Loucy (cell line): Measurements from ENCODE around the gene PACSIN2.

ENCODE experiments used
- H2AFZ ChIP-seq: fragments of 200-600 bp; sonication (generic); 2 replicates; pipeline ENCODE4 v1.6.0; 2016; ENCODE audit warnings: antibody characterized with exemption, mild to moderate bottlenecking, low read length, moderate library complexity
- H3F3A ChIP-seq: fragments of 200-600 bp; 2 replicates; pipeline ENCODE4 v1.6.0; 2016; ENCODE audit warnings: antibody characterized with exemption, low read depth, mild to moderate bottlenecking
- H3K27me3 ChIP-seq: fragments of 200-600 bp; sonication (generic); 2 replicates; pipeline ENCODE4 v1.6.1; 2014; ENCODE audit warnings: low read length, mild to moderate bottlenecking; ENCODE audit not compliant: insufficient read depth, poor library complexity, severe bottlenecking
- H3K36me3 ChIP-seq: fragments of 200-600 bp; sonication (generic); 2 replicates; pipeline ENCODE4 v1.6.1; 2016; ENCODE audit warnings: low read length; ENCODE audit not compliant: insufficient read depth
- H3K4me1 ChIP-seq: fragments of 200-600 bp; sonication (generic); 2 replicates; pipeline ENCODE4 v1.5.1; 2014; ENCODE audit warnings: low read length, mild to moderate bottlenecking; ENCODE audit not compliant: insufficient read depth, poor library complexity, severe bottlenecking
- H3K4me2 ChIP-seq: fragments of 200-600 bp; sonication (generic); 2 replicates; pipeline ENCODE4 v1.6.0; 2014; ENCODE audit warnings: antibody characterized with exemption, low read length, low read depth, mild to moderate bottlenecking; ENCODE audit not compliant: poor library complexity, severe bottlenecking
- H3K4me3 ChIP-seq: fragments of 200-600 bp; sonication (generic); 2 replicates; pipeline ENCODE4 v1.5.1; 2014; ENCODE audit warnings: low read length, mild to moderate bottlenecking, mixed read lengths; ENCODE audit not compliant: poor library complexity, severe bottlenecking
- H3K79me2 ChIP-seq: fragments of 200-600 bp; sonication (generic); 2 replicates; pipeline ENCODE4 v1.6.1; 2014; ENCODE audit warnings: low read length; ENCODE audit not compliant: insufficient read depth
- H3K9ac ChIP-seq: fragments of 200-600 bp; sonication (generic); 2 replicates; pipeline ENCODE4 v1.6.0; 2014; ENCODE audit warnings: mild to moderate bottlenecking, low read depth, low read length, moderate library complexity; ENCODE audit not compliant: poor library complexity, severe bottlenecking
- H3K9me2 ChIP-seq: fragments of 200-600 bp; sonication (generic); replicated peaks from 2 replicates; pipeline ENCODE4 v1.6.1; 2016; ENCODE audit warnings: low read depth, low read length, mixed read lengths
- H3K9me3 ChIP-seq: fragments of 200-600 bp; sonication (generic); 2 replicates; pipeline ENCODE4 v1.6.1; 2014; ENCODE audit warnings: mild to moderate bottlenecking, antibody characterized with exemption, low read length, low read depth; ENCODE audit not compliant: insufficient read depth
- H4K20me1 ChIP-seq: fragments of 200-600 bp; sonication (generic); 2 replicates; pipeline ENCODE4 v1.6.0; 2014; ENCODE audit warnings: antibody characterized with exemption, low read length, mild to moderate bottlenecking; ENCODE audit not compliant: insufficient read depth, poor library complexity, severe bottlenecking
- CTCF ChIP-seq: fragments of 200-600 bp; sonication (generic); conservative IDR thresholded peaks from 2 replicates; pipeline ENCODE4 v1.5.1; 2014; ENCODE audit warnings: mild to moderate bottlenecking, antibody characterized with exemption, low read length
- EZH2phosphoT487 ChIP-seq: fragments of 200-600 bp; IDR thresholded peaks from 2 replicates; pipeline ENCODE4 v1.6.1; 2018; ENCODE audit warnings: antibody characterized with exemption, mild to moderate bottlenecking, moderate library complexity, borderline replicate concordance

PACSIN2 gene

GRCh38 chr22:42934338-42934737 lies 80.6 kb downstream of the PACSIN2 start:
- Histone ChIP-seq H3K4me3 (no peak overlapping the region), H3K79me2 (peaks cover 96% of the 10 kb centered on the region), H4K20me1 (peaks cover 33% of the 10 kb centered on the region), H3K27me3 (no peaks in the 10 kb centered on the region), H3K9me3 (no peaks in the 10 kb centered on the region), H2AFZ (no peak overlapping the region), H3K36me3 (no peaks in the 10 kb centered on the region), H3K9me2 (no peaks in the 10 kb centered on the region), H3F3A (no peaks in the 10 kb centered on the region), H3K4me1 (peaks cover 12% of the 10 kb centered on the region), H3K9ac (no peak overlapping the region), H3K4me2 (no peak overlapping the region)
- no peak for TF ChIP-seq EZH2phosphoT487
- no peak for TF ChIP-seq CTCF

GRCh38 chr22:42933485-42934091 lies 81.4 kb downstream of the PACSIN2 start:
- peaks cover 11% of the 10 kb centered on the region for H3K4me1 ChIP-seq
- peaks cover 96% of the 10 kb centered on the region for H3K79me2 ChIP-seq
- no peaks in the 10 kb centered on the region for H3K9me2 ChIP-seq
- H3K4me2 ChIP-seq: no peak overlapping the region
- H3K4me3 ChIP-seq: no peak overlapping the region
- H4K20me1 ChIP-seq: peaks cover 33% of the 10 kb centered on the region
- no peaks in the 10 kb centered on the region for H3K9me3 ChIP-seq
- H2AFZ ChIP-seq: no peak overlapping the region
- H3K27me3 ChIP-seq: no peaks in the 10 kb centered on the region
- no peaks in the 10 kb centered on the region for H3F3A ChIP-seq
- TF ChIP-seq CTCF: no peak
- no peak overlapping the region for H3K9ac ChIP-seq
- no peaks in the 10 kb centered on the region for H3K36me3 ChIP-seq

GRCh38 chr22:42932857-42933484 lies 82.0 kb downstream of the PACSIN2 start:
- peaks cover 96% of the 10 kb centered on the region for H3K79me2 ChIP-seq
- no peaks in the 10 kb centered on the region; the same call in 1 of the 2 replicates for H3K36me3 ChIP-seq
- no peak overlapping the region for H3K4me2 ChIP-seq
- TF ChIP-seq CTCF (no peak), EZH2phosphoT487 (no peak)
- peaks cover 33% of the 10 kb centered on the region for H4K20me1 ChIP-seq
- H3K4me3 ChIP-seq: no peak overlapping the region
- H3F3A ChIP-seq: no peaks in the 10 kb centered on the region
- no peaks in the 10 kb centered on the region for H3K27me3 ChIP-seq
- H3K9ac ChIP-seq: no peak overlapping the region
- no peaks in the 10 kb centered on the region for H3K9me3 ChIP-seq
- H2AFZ ChIP-seq: no peak overlapping the region
- H3K4me1 ChIP-seq: peaks cover 9% of the 10 kb centered on the region
- H3K9me2 ChIP-seq: no peaks in the 10 kb centered on the region
